GM12878 (cell line): ENCODE results near the gene ZNF106. TPM values are rescaled to one million over a fixed set of nuclear protein-coding genes. Genes with fewer than 3 reads are reported as not detected.

Source experiments
- ATAC-seq: fragments of 200-7000 bp; cut with Tn5 transposase; 3 replicates; pipeline ENCODE4 v1.9.1; 2020; ENCODE audit warnings: mild to moderate bottlenecking, moderate library complexity
- Bru-seq: library from RNA; stranded (reverse); fragments of 400-500 nt; gene quantifications from one replicate; lab custom pipeline; 2021; lab: Mats Ljungman, UMichigan
- BruChase-seq, 2 experiments: library from RNA; stranded (reverse); fragments of 400-500 nt; gene quantifications; one replicate each; lab custom pipeline; 2021; lab: Mats Ljungman, UMichigan
- BruUV-seq: library from RNA; stranded (reverse); fragments of 400-500 nt; replicated peaks from 2 replicates; lab custom pipeline; 2021; lab: Mats Ljungman, UMichigan
- CTCF ChIA-PET: fragments of 300-600 bp; sonication (Branson Sonifier 250); formaldehyde crosslinking; extraction: SDS; loops from one replicate; lab custom pipeline; 2021; ENCODE audit warnings: inconsistent platforms; lab: Yijun Ruan, JAX
- POLR2A ChIA-PET: fragments of 350-600 bp; formaldehyde crosslinking; extraction: SDS; loops from one replicate; lab custom pipeline; 2021; ENCODE audit warnings: inconsistent platforms; lab: Charles Lee
- RAD21 ChIA-PET: fragments of 300-600 bp; sonication (Branson Sonifier 250); formaldehyde crosslinking; loops from one replicate; lab custom pipeline; 2023; ENCODE audit warnings: antibody characterized with exemption; ENCODE audit not compliant: unreplicated experiment; lab: Charles Lee
- SMC1A ChIA-PET: fragments of 300-600 bp; sonication (Branson Sonifier 250); formaldehyde crosslinking; loops from one replicate; lab custom pipeline; 2023; ENCODE audit not compliant: unreplicated experiment, uncharacterized antibody; lab: Charles Lee
- DNase-seq: peaks from one replicate; pipeline ENCODE4 v3.0.0-alpha.2; 2011; ENCODE audit warnings: low read depth, low spot score
- FAIRE-seq: peaks from 3 replicates; lab custom pipeline; 2011; peaks lifted over from hg19 to GRCh38; lab: Jason Lieb, UNC
- H2AFZ ChIP-seq: 2 replicates; pipeline ENCODE4 v1.6.0; 2011; ENCODE audit warnings: low read depth, low read length, control low read depth; ENCODE audit not compliant: control insufficient read depth
- H3K27ac ChIP-seq: 2 replicates; pipeline ENCODE4 v1.5.1; 2011; ENCODE audit warnings: control low read depth; ENCODE audit not compliant: control insufficient read depth, insufficient read depth
- H3K27me3 ChIP-seq, 2 experiments: replicated peaks in 1 of 2; 2 replicates each; pipeline versions ENCODE4 v1.6.0 to v1.6.1; 2011; ENCODE audit warnings: low read length in 1 of 2; ENCODE audit not compliant: control insufficient read depth in 2 of 2, insufficient read depth in 2 of 2
- H3K36me3 ChIP-seq, 2 experiments: 2 replicates each; pipeline ENCODE4 v1.5.1; 2011; ENCODE audit warnings: low read length in 1 of 2; ENCODE audit not compliant: control insufficient read depth in 2 of 2, insufficient read depth in 2 of 2
- H3K4me1 ChIP-seq: 2 replicates; pipeline ENCODE4 v1.6.1; 2011; ENCODE audit warnings: mild to moderate bottlenecking, low read length, moderate library complexity, mixed read lengths; ENCODE audit not compliant: control insufficient read depth, insufficient read depth
- H3K4me2 ChIP-seq: 2 replicates; pipeline ENCODE4 v1.6.0; 2011; ENCODE audit warnings: control low read depth; ENCODE audit not compliant: control insufficient read depth, insufficient read depth
- H3K4me3 ChIP-seq: fragments of 200-600 bp; sonication (generic); 2 replicates; pipeline ENCODE4 v1.5.1; 2016
- H3K79me2 ChIP-seq: 2 replicates; pipeline ENCODE4 v1.6.0; 2011; ENCODE audit warnings: low read length; ENCODE audit not compliant: control insufficient read depth, insufficient read depth
- H3K9ac ChIP-seq: 2 replicates; pipeline ENCODE4 v1.8.0; 2011; ENCODE audit warnings: low read length, control low read depth, mixed read lengths; ENCODE audit not compliant: control insufficient read depth, insufficient read depth
- H3K9me3 ChIP-seq: replicated peaks from 3 replicates; pipeline ENCODE4 v1.5.1; 2011; ENCODE audit warnings: mild to moderate bottlenecking, low read length; ENCODE audit not compliant: control insufficient read depth, insufficient read depth
- H4K20me1 ChIP-seq: 2 replicates; pipeline ENCODE4 v1.6.0; 2011; ENCODE audit not compliant: control insufficient read depth, insufficient read depth
- BACH1 ChIP-seq: fragments of 450-650 bp; IDR thresholded peaks from 2 replicates; pipeline ENCODE4 v1.6.1; 2017; ENCODE audit warnings: mild to moderate bottlenecking, borderline replicate concordance
- DPF2 ChIP-seq: fragments of 450-650 bp; IDR thresholded peaks from 2 replicates; pipeline ENCODE4 v1.6.1; 2017; ENCODE audit warnings: mild to moderate bottlenecking
- EP300 ChIP-seq, 2 experiments: fragments of 150-350 bp in 1 of 2; IDR thresholded peaks; 2 replicates each; pipeline ENCODE4 v1.6.1; 2011 to 2012; ENCODE audit warnings: low read depth in 2 of 2, low read length in 2 of 2, borderline replicate concordance in 1 of 2, improper control_type of control experiment in 1 of 2, inconsistent platforms in 1 of 2; ENCODE audit not compliant: control insufficient read depth in 1 of 2
- LARP7 ChIP-seq: fragments of 450-650 bp; IDR thresholded peaks from 2 replicates; pipeline ENCODE4 v1.6.1; 2017; ENCODE audit warnings: mild to moderate bottlenecking
- MAX ChIP-seq: IDR thresholded peaks from 2 replicates; pipeline ENCODE4 v1.6.1; 2012; ENCODE audit warnings: low read depth, low read length, improper control_type of control experiment
- MXI1 ChIP-seq: fragments of 150-350 bp; IDR thresholded peaks from 2 replicates; pipeline ENCODE4 v1.6.1; 2011; ENCODE audit warnings: low read depth, mild to moderate bottlenecking, inconsistent platforms, low read length, improper control_type of control experiment
- MYC ChIP-seq: IDR thresholded peaks from 2 replicates; pipeline ENCODE4 v1.6.1; 2011; ENCODE audit warnings: mild to moderate bottlenecking, low read length, moderate library complexity, inconsistent platforms; ENCODE audit not compliant: insufficient read depth, insufficient replicate concordance, insufficient read length, severe bottlenecking
- NFIC ChIP-seq: IDR thresholded peaks from 2 replicates; pipeline ENCODE4 v1.6.1; 2012; ENCODE audit warnings: low read depth, mild to moderate bottlenecking, inconsistent platforms, low read length, moderate library complexity
- RAD21 ChIP-seq: IDR thresholded peaks from 2 replicates; pipeline ENCODE4 v1.6.1; 2011; ENCODE audit warnings: mild to moderate bottlenecking, low read depth, low read length, moderate library complexity; ENCODE audit not compliant: insufficient read depth
- RCOR1 ChIP-seq: conservative IDR thresholded peaks from 2 replicates; pipeline ENCODE4 v1.6.1; 2012; ENCODE audit warnings: low read depth, low read length, improper control_type of control experiment
- RELA ChIP-seq: fragments of 450-650 bp; IDR thresholded peaks from 2 replicates; pipeline ENCODE4 v1.8.0; 2014; ENCODE audit warnings: borderline replicate concordance; ENCODE audit not compliant: partially characterized antibody
- SIX5 ChIP-seq: IDR thresholded peaks from 2 replicates; pipeline ENCODE4 v1.6.1; 2011; ENCODE audit warnings: mild to moderate bottlenecking, low read depth, low read length, moderate library complexity; ENCODE audit not compliant: severe bottlenecking
- SKIL ChIP-seq: fragments of 450-650 bp; IDR thresholded peaks from 2 replicates; pipeline ENCODE4 v1.6.1; 2017; ENCODE audit warnings: mild to moderate bottlenecking, low read depth, inconsistent platforms; ENCODE audit not compliant: poor library complexity, severe bottlenecking
- ZNF24 ChIP-seq: fragments of 450-650 bp; IDR thresholded peaks from 2 replicates; pipeline ENCODE4 v1.6.1; 2017; ENCODE audit warnings: antibody characterized with exemption, mild to moderate bottlenecking
- ZSCAN29 ChIP-seq: fragments of 450-650 bp; IDR thresholded peaks from 2 replicates; pipeline ENCODE4 v1.6.1; 2017; ENCODE audit warnings: mild to moderate bottlenecking, moderate library complexity
- WGBS: methylation state at CpG from one replicate; pipeline ENCODE4 v1.1.6; 2016; ENCODE audit warnings: low lambda C conversion rate; ENCODE audit not compliant: insufficient replicate concordance, insufficient coverage; ENCODE audit errors: missing lambda C conversion rate; 5-methylcytosine and 5-hydroxymethylcytosine counted together
- in situ Hi-C: fragments of 300-500 bp; cut with MboI; formaldehyde crosslinking; loops from 9 replicates; pipeline ENCODE4 v1.14.3; 2018; ENCODE audit warnings: mixed read lengths
- intact Hi-C: fragments of 100-400 bp; cut with micrococcal nuclease; formaldehyde crosslinking; loops from one replicate; pipeline ENCODE4 v1.14.2; 2022; ENCODE audit not compliant: unreplicated experiment
- long read RNA-seq, 2 experiments: library from polyadenylated mRNA; unstranded; transcript quantifications; one replicate each; pipeline ENCODE4 v2.0.0, GENCODE V29; 2019 to 2020
- polyA minus RNA-seq, 3 experiments: library from RNA; depleted of rRNA, polyadenylated mRNA; stranded (reverse); fragments of >200 nt; gene quantifications; 2 replicates each; pipeline ENCODE4 v1.2.3, GENCODE V29; 2011
- polyA plus RNA-seq, 11 experiments: library from polyadenylated mRNA; depleted of rRNA in 4 of 11; unstranded in 6 of 11; stranded (reverse) in 5 of 11; fragments of >200 nt; fragmentation: Nextera tagmentation in 4 of 11; fragmentation: Illumina TruSeq in 1 of 11; extraction: Ambion mirVana in 4 of 11; extraction: Trizol in 1 of 11; gene quantifications; 1 replicate in 1 of 11; 2 replicates in 10 of 11; pipeline versions ENCODE4 v1.2.1 to v1.2.3, GENCODE V29; 2011 to 2016; ENCODE audit warnings: inconsistent platforms in 2 of 11, missing spikeins in 2 of 11, low read depth in 1 of 11
- total RNA-seq, 4 experiments: library from RNA; depleted of rRNA in 3 of 4; stranded (reverse); fragments of >200 nt in 3 of 4; fragmentation: Illumina TruSeq in 1 of 4; extraction: Trizol in 1 of 4; gene quantifications; 2 replicates each; pipeline versions ENCODE4 v1.2.1 to v1.2.3, GENCODE V29; 2013 to 2021

ZNF106 gene
- 78.8 and 81.1 TPM in 2 replicates for total RNA-seq (2013; cell fraction: nucleolus; rRNA removed)
- total RNA-seq (2014; rRNA removed) (30.4 and 31.6 TPM in 2 replicates), total RNA-seq (2014; rRNA removed; fragmentation: Illumina TruSeq; extraction: Trizol) (38.1 and 40.3 TPM in 2 replicates), total RNA-seq (2021) (35.6 and 37.8 TPM in 2 replicates), polyA plus RNA-seq (2011; rRNA removed) (30.9 and 35.3 TPM in 2 replicates), polyA plus RNA-seq (2014; fragmentation: Illumina TruSeq; extraction: Trizol) (33.4 and 39.2 TPM in 2 replicates), polyA plus RNA-seq (2014; fragmentation: Nextera tagmentation; extraction: Ambion mirVana) (10 to 100 TPM; 10.7 to 13.4 TPM), polyA plus RNA-seq (2014; rRNA removed) (13.8 TPM in 2 replicates), polyA plus RNA-seq (2016; fragmentation: Nextera tagmentation; extraction: Ambion mirVana) (10 to 100 TPM; 36.9 to 45.3 TPM), polyA minus RNA-seq (2011; rRNA and poly(A)+ RNA removed) (60.5 and 147 TPM in 2 replicates), Bru-seq, nascent RNA (percentile 76 among the genes with signal in this experiment), BruChase-seq, experiment 1, labeled RNA remaining after a 6-hour chase (percentile 87 among the genes with signal in this experiment), BruChase-seq, experiment 2, labeled RNA remaining after a 2-hour chase (percentile 81 among the genes with signal in this experiment)
- polyA plus RNA-seq (2011; ENCODE audit: low read depth) = 16.3 TPM
- polyA plus RNA-seq (2011; cell fraction: cytosol; rRNA removed) = 23.2 and 29.2 TPM in 2 replicates
- 13.0 and 17.1 TPM in 2 replicates for polyA plus RNA-seq (2011; cell fraction: nucleus; rRNA removed)
- 17.2 and 20.5 TPM in 2 replicates for polyA plus RNA-seq (2012)
- polyA minus RNA-seq (2011; cell fraction: cytosol; rRNA and poly(A)+ RNA removed) = 23.1 and 24.3 TPM in 2 replicates
- 15.1 and 19.7 TPM in 2 replicates for polyA minus RNA-seq (2011; cell fraction: nucleus; rRNA and poly(A)+ RNA removed)
- long read RNA-seq, experiment 1, partial matches to known transcripts = 15 of 18 reads
- long read RNA-seq, experiment 1, other reads (novel, unspliced or antisense) = 3 of 18 reads
- long read RNA-seq, experiment 2, partial matches to known transcripts = 36 of 53 reads
- long read RNA-seq, experiment 2, other reads (novel, unspliced or antisense) = 17 of 53 reads

- Histone ChIP-seq H3K4me2 (peak within 1 kb of the TSS; percentile 93), H3K27me3 (no peaks in the 10 kb centered on the region), H3K4me1 (peaks cover 12% of the 10 kb centered on the region), H3K79me2 (peaks cover 47% of the 10 kb centered on the region), H3K4me3 (peak within 1 kb of the TSS; percentile 98), H2AFZ (peak within 1 kb of the TSS; percentile 91), H3K36me3 (no peaks in the 10 kb centered on the region), H3K27ac (peak within 1 kb of the TSS; percentile 98), H4K20me1 (no peaks in the 10 kb centered on the region), H3K9me3 (no peaks in the 10 kb centered on the region), H3K9ac (peak within 1 kb of the TSS; percentile 90)
- ChIA-PET SMC1A (interaction anchor here (0.8 to 3.0 kb wide), 12 partner anchors 9 to 161 kb away, joined by 3 to 14 read pairs (median 5); no protein-coding TSS in a partner anchor), POLR2A (interaction anchor here (0.6 to 2.8 kb wide), 12 partner anchors 9 to 218 kb away, joined by 3 to 23 read pairs (median 5); partner anchors contain the start of genes GANC, HAUS2, LRRC57 and STARD9), CTCF (interaction anchor here (0.7 to 1.3 kb wide), 5 partner anchors 9 to 116 kb away, joined by 3 to 6 read pairs (median 4); partner anchors contain the start of genes HAUS2 and LRRC57), RAD21 (interaction anchor here (1.0 to 2.5 kb wide), 7 partner anchors 9 to 84 kb away, joined by 3 to 17 read pairs (median 5); partner anchors contain the start of genes HAUS2, LRRC57 and STARD9)
- BruUV-seq = no TSS peak
- intact Hi-C loops = no loop called here
- in situ Hi-C loops = no loop called here
- ATAC-seq (peak; percentile 70), FAIRE-seq (peak; percentile 80), DNase-seq (peak; percentile 78)
- WGBS = 1% methylated on average over 51 of the region's 51 CpGs
- TF ChIP-seq LARP7 (0 out of 2 replicates have a peak, but pooled peaks have one; percentile 45), EP300 (IDR thresholded peaks at IDR 0.05; ENCODE audit: borderline replicate concordance in 1 of 2, control insufficient read depth in 1 of 2, low read depth in 2 of 2, low read length in 2 of 2) (peak in 1 of 2 experiments; percentile 45; a peak in 1 of 4 replicates), BACH1 (0 out of 2 replicates have a peak, but pooled peaks have one; percentile 7), SKIL (peak; percentile 57), MAX (0 out of 2 replicates have a peak, but pooled peaks have one; percentile 17), DPF2 (peak; percentile 51; the same call in 1 of the 2 replicates), ZNF24 (peak; percentile 66; the same call in 1 of the 2 replicates), ZSCAN29 (no peak), RAD21 (no peak), SIX5 (peak; percentile 30), RCOR1 (0 out of 2 replicates have a peak, but pooled peaks have one; percentile 66), MYC (no peak), NFIC (peak; percentile 29; the same call in 1 of the 2 replicates), RELA (no peak), MXI1 (peak; percentile 53)
Observed at GRCh38 chr15:42490671-42491538, at the start of gene ZNF106. Gene ZNF106 (minus strand): TSS chr15:42491141. CDS start chr15:42472289, 18,852 bp downstream.
